Retinal pigment epithelial cell (primary cell): Measurements from ENCODE around the gene KLHL29.
A peak's percentile ranks its signal among the peaks of the same experiment; 100 is the strongest.

ENCODE experiments used
- DNase-seq: peaks from one replicate; pipeline ENCODE4 v3.0.0-alpha.2; 2010; ENCODE audit warnings: low read depth
- H3K4me3 ChIP-seq: 2 replicates; pipeline ENCODE4 v1.5.1; 2011; ENCODE audit warnings: mild to moderate bottlenecking, low read length, control low read depth, moderate library complexity
- CTCF ChIP-seq: conservative IDR thresholded peaks from 2 replicates; pipeline ENCODE4 v1.5.1; 2011; ENCODE audit warnings: low read depth, low read length, control low read depth, inconsistent platforms

Gene KLHL29

DNA sequence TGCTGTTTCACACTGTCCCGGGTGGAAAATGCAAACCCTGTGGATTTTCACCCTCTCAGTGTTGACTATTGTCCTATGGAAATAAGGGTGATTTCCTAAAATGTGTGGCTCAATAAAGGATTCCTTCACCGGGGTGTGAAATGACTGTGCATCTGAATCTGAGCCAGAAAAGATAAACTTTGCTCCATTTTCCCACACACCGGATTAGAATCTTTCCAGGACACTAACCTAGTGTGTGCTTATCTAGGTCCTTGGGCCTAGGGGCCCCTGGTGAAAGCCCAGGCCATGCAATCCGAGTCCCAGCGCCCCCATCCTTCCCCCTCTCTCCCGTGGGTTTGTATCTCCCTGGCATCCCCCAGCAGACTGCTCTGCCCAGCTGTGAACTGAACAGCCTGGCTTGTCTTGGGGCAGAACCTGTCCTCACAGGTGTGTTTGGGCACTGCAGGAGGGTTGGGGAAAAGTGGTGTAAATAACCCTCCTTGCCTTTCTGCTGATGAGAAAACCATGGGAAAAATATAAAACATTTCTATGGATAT is 17.3 kb downstream of the KLHL29 start:
- DNase-seq, result no peak
- H3K4me3 ChIP-seq, result no peak overlapping the region
- no peak for TF ChIP-seq CTCF

DNA sequence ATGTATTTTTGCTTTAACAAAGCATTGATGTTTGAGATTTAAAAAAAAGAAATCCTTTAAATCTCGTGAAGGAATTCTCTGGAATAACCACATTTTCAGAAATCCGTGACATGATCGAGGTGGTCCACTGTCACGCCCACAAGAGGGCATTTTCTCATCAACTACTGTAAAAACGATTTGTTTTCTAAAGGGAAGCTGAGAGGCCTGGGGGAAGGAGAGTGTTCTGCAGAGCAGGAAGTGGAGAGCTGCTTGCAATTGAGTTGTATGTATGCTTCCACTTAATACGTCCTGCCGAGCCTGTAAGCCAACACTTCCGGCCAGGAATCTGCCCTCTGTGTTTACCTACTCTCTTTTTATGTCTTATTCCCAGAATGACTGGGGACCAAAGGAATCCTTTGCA is 19.4 kb downstream of the KLHL29 start:
- peak; percentile 66 for DNase-seq
- TF ChIP-seq CTCF, result peak; percentile 42
- no peak overlapping the region for H3K4me3 ChIP-seq

DNA sequence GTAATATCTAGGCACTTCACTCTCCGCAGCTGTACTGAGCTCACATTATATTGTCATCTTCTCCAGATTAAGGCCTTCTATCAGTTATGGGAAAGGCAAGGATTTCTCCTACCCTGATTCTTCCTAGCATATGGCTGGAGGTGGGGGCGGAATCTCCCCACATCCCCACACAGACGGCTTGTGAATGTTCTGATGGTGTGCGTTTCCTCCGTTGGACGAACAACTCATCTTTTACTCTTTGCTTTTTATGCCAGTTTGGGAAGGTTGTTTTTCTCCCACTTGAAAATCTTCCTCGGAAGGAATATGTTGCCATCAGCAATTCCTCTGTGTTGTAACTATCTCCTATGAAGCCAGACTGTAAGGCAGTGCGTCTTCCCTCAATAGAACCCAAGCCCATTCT is 24.3 kb downstream of the KLHL29 start:
- no peak for TF ChIP-seq CTCF
- H3K4me3 ChIP-seq, result no peak overlapping the region
- no peak for DNase-seq

DNA sequence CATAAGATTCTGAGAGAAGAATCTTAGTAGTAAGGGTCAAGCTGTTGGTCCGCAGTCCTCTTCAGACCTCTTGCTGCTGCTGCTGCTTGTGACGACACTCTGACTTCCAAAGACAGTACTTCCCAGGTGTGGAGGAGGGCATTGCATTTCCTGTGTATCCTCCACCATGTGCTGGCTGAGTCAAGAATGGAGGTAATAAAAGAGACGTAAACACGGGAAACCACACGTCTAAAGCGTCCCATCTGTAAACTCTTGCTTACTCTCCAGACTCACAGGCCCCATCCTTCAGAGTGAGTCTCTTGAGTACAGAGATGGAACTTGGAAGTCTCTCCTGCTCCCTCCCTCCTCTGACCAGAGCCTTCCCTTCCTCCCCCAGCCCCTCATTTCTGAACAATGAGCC is 25.6 kb downstream of the KLHL29 start:
- no peak for DNase-seq
- no peak overlapping the region for H3K4me3 ChIP-seq
- TF ChIP-seq CTCF, result no peak

- DNase-seq, result no peak
Observed at GRCh38 chr2:23411752-23412431, 26.9 kb downstream of the KLHL29 start.

DNA sequence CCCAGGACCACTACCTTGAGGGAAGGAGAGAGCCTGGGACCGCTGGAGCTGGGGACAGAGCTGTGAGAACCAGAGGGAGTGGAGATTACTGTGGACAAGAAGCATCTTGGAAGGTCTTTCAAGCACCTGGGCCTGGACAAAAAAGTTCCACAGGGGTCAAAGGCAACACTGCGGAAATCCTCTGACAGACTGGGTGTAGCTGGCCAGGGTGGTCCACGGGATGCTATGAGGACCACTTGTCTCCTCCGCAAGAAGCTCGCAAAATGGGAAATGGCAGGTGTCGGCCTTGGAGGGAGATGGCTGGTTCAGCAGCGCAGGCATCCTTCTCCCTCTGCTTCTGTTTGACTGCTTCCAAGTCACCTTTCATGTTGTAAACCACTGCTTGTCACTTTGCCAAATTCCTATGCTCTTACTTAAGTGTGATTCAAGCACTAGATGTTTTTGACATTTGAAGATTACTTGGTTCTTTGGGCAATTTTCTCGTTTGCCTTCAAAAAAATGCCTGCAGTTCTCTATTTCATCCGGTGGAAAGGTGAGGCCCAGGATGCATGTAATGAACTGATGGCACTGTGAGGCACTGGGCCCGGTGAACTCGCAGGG is 27.7 kb downstream of the KLHL29 start:
- no peak overlapping the region for H3K4me3 ChIP-seq
- no peak for TF ChIP-seq CTCF
- peak; percentile 89 for DNase-seq

More at GRCh38 chr2:23411752-23412431, 26.9 kb downstream of the KLHL29 start:
- H3K4me3 ChIP-seq, result no peak overlapping the region
- TF ChIP-seq CTCF, result no peak

- no peak for DNase-seq
- no peak overlapping the region for H3K4me3 ChIP-seq
- no peak for TF ChIP-seq CTCF
Observed at GRCh38 chr2:23413641-23414040, 28.7 kb downstream of the KLHL29 start.
